Mesenchymal stem cell (in vitro differentiated cells and primary cell): ENCODE data around the gene CLDN15.
"Not testable (repeated sequence)": the region's sequence is repeated elsewhere in the genome, so short reads cannot be mapped to it uniquely, and the experiment has no call there.

Experiments used
- DNase-seq: peaks from one replicate; pipeline ENCODE4 v3.0.0-alpha.2; 2013
- H2AFZ ChIP-seq: one replicate; pipeline ENCODE4 v1.6.1; 2013; ENCODE audit warnings: low read depth, mild to moderate bottlenecking, control low read depth, inconsistent platforms, low read length, moderate library complexity
- H2AK5ac ChIP-seq: 2 replicates; pipeline ENCODE4 v1.6.1; 2013; ENCODE audit warnings: low read length, moderate library complexity, mild to moderate bottlenecking, inconsistent platforms; ENCODE audit not compliant: severe bottlenecking
- H2BK120ac ChIP-seq: one replicate; pipeline ENCODE4 v1.6.1; 2013; ENCODE audit warnings: low read depth, mild to moderate bottlenecking, inconsistent platforms, low read length, moderate library complexity
- H2BK12ac ChIP-seq, 2 experiments: one replicate each; pipeline ENCODE4 v1.6.1; 2013; ENCODE audit warnings: inconsistent platforms in 2 of 2, low read length in 2 of 2, mild to moderate bottlenecking in 2 of 2, moderate library complexity in 2 of 2, control low read depth in 1 of 2
- H2BK15ac ChIP-seq: one replicate; pipeline ENCODE4 v1.6.1; 2013; ENCODE audit warnings: mild to moderate bottlenecking, low read depth, inconsistent platforms; ENCODE audit not compliant: poor library complexity, severe bottlenecking
- H2BK5ac ChIP-seq: 2 replicates; pipeline ENCODE4 v1.6.1; 2013; ENCODE audit warnings: low read depth, mild to moderate bottlenecking, low read length, control low read depth, inconsistent platforms; ENCODE audit not compliant: poor library complexity, severe bottlenecking
- H3K14ac ChIP-seq, 2 experiments: one replicate each; pipeline ENCODE4 v1.6.1; 2013; ENCODE audit warnings: inconsistent platforms in 2 of 2, low read length in 2 of 2, control low read depth in 1 of 2, mild to moderate bottlenecking in 1 of 2, moderate library complexity in 1 of 2
- H3K18ac ChIP-seq, 2 experiments: one replicate each; pipeline ENCODE4 v1.6.1; 2013; ENCODE audit warnings: inconsistent platforms in 2 of 2, low read length in 2 of 2, control low read depth in 1 of 2, low read depth in 1 of 2, mild to moderate bottlenecking in 1 of 2
- H3K23ac ChIP-seq, 2 experiments: one replicate each; pipeline ENCODE4 v1.6.1; 2013; ENCODE audit warnings: inconsistent platforms in 2 of 2, low read length in 2 of 2, mild to moderate bottlenecking in 2 of 2, moderate library complexity in 2 of 2, control low read depth in 1 of 2
- H3K27ac ChIP-seq: 2 replicates; pipeline ENCODE4 v1.5.1; 2013; ENCODE audit warnings: mild to moderate bottlenecking, moderate library complexity, low read length, control low read depth, inconsistent platforms; ENCODE audit not compliant: poor library complexity, severe bottlenecking
- H3K27me3 ChIP-seq, 2 experiments: 2 replicates each; pipeline versions ENCODE4 v1.6.1 to v1.7.0; 2013; ENCODE audit warnings: low read length in 2 of 2, mild to moderate bottlenecking in 2 of 2, moderate library complexity in 2 of 2, control low read depth in 1 of 2, inconsistent platforms in 1 of 2; ENCODE audit not compliant: control insufficient read depth in 1 of 2, insufficient read depth in 1 of 2
- H3K36me3 ChIP-seq, 2 experiments: 2 replicates each; pipeline versions ENCODE4 v1.6.1 to v1.7.0; 2013; ENCODE audit warnings: low read length in 2 of 2, control low read depth in 1 of 2, inconsistent platforms in 1 of 2, low read depth in 1 of 2, mild to moderate bottlenecking in 1 of 2; ENCODE audit not compliant: insufficient read depth in 2 of 2, control insufficient read depth in 1 of 2
- H3K4ac ChIP-seq, 2 experiments: one replicate each; pipeline ENCODE4 v1.6.1; 2013; ENCODE audit warnings: inconsistent platforms in 2 of 2, low read length in 2 of 2, mild to moderate bottlenecking in 2 of 2, moderate library complexity in 2 of 2, control low read depth in 1 of 2, low read depth in 1 of 2
- H3K4me1 ChIP-seq: 2 replicates; pipeline ENCODE4 v1.6.1; 2013; ENCODE audit warnings: low read depth, low read length, control low read depth; ENCODE audit not compliant: control insufficient read depth, insufficient read depth
- H3K4me2 ChIP-seq: 2 replicates; pipeline ENCODE4 v1.6.1; 2013; ENCODE audit warnings: low read length, mild to moderate bottlenecking, inconsistent platforms; ENCODE audit not compliant: poor library complexity, severe bottlenecking
- H3K4me3 ChIP-seq, 2 experiments: 2 replicates each; pipeline versions ENCODE4 v1.5.1 to v1.7.0; 2013; ENCODE audit warnings: low read length in 2 of 2, mild to moderate bottlenecking in 2 of 2, control low read depth in 1 of 2, low read depth in 1 of 2; ENCODE audit not compliant: insufficient read depth in 1 of 2
- H3K79me1 ChIP-seq: replicated peaks from 2 replicates; pipeline ENCODE4 v1.6.1; 2013; ENCODE audit warnings: mild to moderate bottlenecking, control low read depth, low read length, inconsistent platforms; ENCODE audit not compliant: poor library complexity, severe bottlenecking
- H3K9ac ChIP-seq: 2 replicates; pipeline ENCODE4 v1.7.0; 2013; ENCODE audit warnings: mild to moderate bottlenecking, low read length, moderate library complexity
- H3K9me3 ChIP-seq: 2 replicates; pipeline ENCODE4 v1.7.0; 2013; ENCODE audit warnings: mild to moderate bottlenecking, low read length; ENCODE audit not compliant: control insufficient read depth
- H4K8ac ChIP-seq: one replicate; pipeline ENCODE4 v1.6.1; 2013; ENCODE audit warnings: inconsistent platforms, mild to moderate bottlenecking, low read length, moderate library complexity
- H4K91ac ChIP-seq: one replicate; pipeline ENCODE4 v1.6.1; 2013; ENCODE audit warnings: mild to moderate bottlenecking, low read length, inconsistent platforms
- WGBS: methylation state at CpG from one replicate; pipeline ENCODE4 v1.1.7; 2013; ENCODE audit warnings: mixed read lengths; 5-methylcytosine and 5-hydroxymethylcytosine counted together

CLDN15 gene

DNA sequence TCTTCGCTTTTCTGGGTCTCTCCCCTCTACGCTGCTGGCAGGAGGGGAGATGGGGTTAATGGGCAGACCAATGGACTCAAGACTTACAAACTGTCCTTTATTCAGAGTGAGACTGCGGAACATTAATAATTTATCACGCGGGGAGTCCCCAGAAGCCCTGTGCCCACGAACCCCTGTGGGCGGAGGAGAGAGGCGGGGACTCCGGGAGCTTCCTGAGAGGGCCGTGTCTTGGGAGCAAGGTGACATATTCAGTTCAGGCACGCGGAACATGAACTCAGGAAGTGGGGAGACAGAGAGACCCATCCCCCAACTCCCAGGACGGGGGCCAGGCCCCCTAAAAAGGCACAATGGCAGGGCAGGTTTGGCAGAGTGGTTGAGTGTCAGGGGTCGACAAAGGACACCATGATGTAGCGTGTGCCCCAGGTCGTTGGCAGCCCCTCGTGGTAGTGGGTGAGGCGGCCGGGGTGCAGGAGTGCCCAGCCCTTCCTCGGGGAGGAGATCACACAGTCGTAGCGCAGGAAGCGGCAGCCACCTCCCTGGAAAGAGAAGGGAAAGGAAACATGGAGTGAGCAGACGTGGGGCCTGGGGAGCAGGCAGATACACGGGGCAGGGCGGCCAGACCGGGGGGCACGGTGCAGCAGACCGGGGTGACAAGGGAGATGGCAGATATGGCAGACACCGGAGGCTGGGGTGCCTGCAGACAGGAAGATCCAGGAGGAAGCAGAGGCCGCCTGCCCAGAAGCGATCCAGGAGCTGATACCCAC is 31.5 kb downstream of the CLDN15 start:
- Histone ChIP-seq H3K36me3 (peaks cover 47 to 48% of the 10 kb centered on the region in 2 experiments), H3K14ac (no peak overlapping the region), H3K23ac (no peak overlapping the region), H3K9me3 (no peaks in the 10 kb centered on the region), H3K27me3 (peaks cover 28% of the 10 kb centered on the region in 2 experiments), H3K4ac (no peak overlapping the region), H4K91ac (no peak overlapping the region), H3K27ac (no peak overlapping the region), H3K4me2 (no peak overlapping the region), H2AFZ (no peak overlapping the region), H3K18ac (no peak overlapping the region), H3K9ac (no peak overlapping the region), H2BK5ac (no peak overlapping the region), H2BK15ac (no peak overlapping the region), H2BK120ac (no peak overlapping the region), H3K79me1 (no peaks in the 10 kb centered on the region), H2BK12ac (no peak overlapping the region), H4K8ac (no peak overlapping the region), H3K4me3 (no peak overlapping the region), H2AK5ac (no peak overlapping the region), H3K4me1 (peaks cover 21% of the 10 kb centered on the region)
- DNase-seq: no peak
- 96% methylated on average over 32 of the region's 32 CpGs for WGBS

DNA sequence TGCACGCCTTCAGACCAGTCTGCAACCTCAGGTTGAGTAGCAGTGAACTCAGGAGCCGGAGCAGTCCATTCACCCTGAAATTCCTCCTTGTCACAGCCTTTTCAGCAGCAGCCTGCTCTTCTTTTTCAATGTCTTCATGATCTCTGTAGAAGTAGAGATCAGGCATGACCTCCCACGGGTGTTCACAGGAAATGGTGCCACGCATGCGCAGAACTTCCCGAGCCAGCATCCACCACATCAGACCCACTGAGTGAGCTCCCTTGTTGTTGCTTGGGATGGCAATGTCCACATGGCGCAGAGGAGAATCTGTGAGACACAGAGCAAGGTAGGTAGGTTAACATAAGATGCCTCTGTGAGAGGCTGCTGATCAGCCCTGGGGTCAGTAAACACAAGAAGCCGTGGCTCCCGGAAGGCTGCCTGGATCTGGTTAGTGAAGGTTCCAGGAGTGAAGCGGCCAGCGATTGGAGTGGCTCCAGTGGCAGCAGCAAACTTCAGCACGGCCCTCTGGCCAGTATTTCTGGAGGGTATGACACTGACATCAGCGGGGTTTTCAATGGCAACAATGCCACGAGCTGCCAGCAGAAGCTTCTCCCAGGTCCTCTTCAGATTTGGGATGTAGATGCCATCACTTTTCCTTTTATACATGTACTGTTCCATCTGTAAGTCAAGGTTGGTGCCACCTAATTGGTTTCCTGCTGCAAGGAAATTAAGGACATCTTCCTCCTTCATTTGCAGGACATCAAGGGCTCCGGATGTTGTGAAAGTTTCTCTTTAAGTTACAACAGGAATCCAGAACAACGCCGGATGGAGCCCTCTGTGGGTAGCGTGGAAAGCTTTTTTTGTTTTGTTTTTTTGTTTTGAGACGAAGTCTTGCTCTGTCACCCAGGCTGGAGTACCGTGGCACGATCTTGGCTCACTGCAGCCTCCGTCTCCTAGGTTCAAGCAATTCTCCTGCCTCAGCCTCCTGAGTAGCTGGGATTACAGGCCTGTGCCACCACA is 33.6 kb downstream of the CLDN15 start:
- H2BK15ac ChIP-seq, H3K27ac ChIP-seq, H4K8ac ChIP-seq, H3K9me3 ChIP-seq, H2BK12ac ChIP-seq, H3K4me2 ChIP-seq, H3K79me1 ChIP-seq, H2BK5ac ChIP-seq, H3K23ac ChIP-seq, H3K4me3 ChIP-seq, H2AK5ac ChIP-seq, H2BK120ac ChIP-seq, H3K14ac ChIP-seq, H3K9ac ChIP-seq, H3K4ac ChIP-seq, H4K91ac ChIP-seq, DNase-seq, H2AFZ ChIP-seq, H3K18ac ChIP-seq: not testable (repeated sequence)
- peaks cover 26% of the 10 kb centered on the region for H3K4me1 ChIP-seq
- WGBS: 84% methylated on average over 22 of the region's 22 CpGs
- peaks cover 29 to 30% of the 10 kb centered on the region in 2 experiments for H3K36me3 ChIP-seq
- H3K27me3 ChIP-seq: peaks cover 41 to 43% of the 10 kb centered on the region in 2 experiments

GRCh38 chr7:101202603-101202918 is 35.0 kb downstream of the CLDN15 start:
- no peak overlapping the region for H2BK5ac ChIP-seq
- no peak overlapping the region for H2BK120ac ChIP-seq
- H3K9me3 ChIP-seq: no peaks in the 10 kb centered on the region
- H3K4me3 ChIP-seq: no peak overlapping the region
- H3K18ac ChIP-seq: no peak overlapping the region
- no peak overlapping the region for H3K27ac ChIP-seq
- no peak overlapping the region for H4K8ac ChIP-seq
- no peak overlapping the region for H2AFZ ChIP-seq
- H3K4me2 ChIP-seq: no peak overlapping the region
- DNase-seq: no peak
- H2AK5ac ChIP-seq: no peak overlapping the region
- no peak overlapping the region for H3K9ac ChIP-seq
- no peak overlapping the region for H3K4ac ChIP-seq
- H3K23ac ChIP-seq: no peak overlapping the region
- peaks cover 22% of the 10 kb centered on the region for H3K4me1 ChIP-seq
- H3K79me1 ChIP-seq: no peaks in the 10 kb centered on the region
- no peak overlapping the region for H2BK15ac ChIP-seq
- H3K14ac ChIP-seq: no peak overlapping the region
- peaks cover 17 to 18% of the 10 kb centered on the region in 2 experiments for H3K36me3 ChIP-seq
- no peak overlapping the region for H4K91ac ChIP-seq
- WGBS: 84% methylated on average over 5 of the region's 5 CpGs
- no peak overlapping the region for H2BK12ac ChIP-seq
- peaks cover 41 to 52% of the 10 kb centered on the region in 2 experiments for H3K27me3 ChIP-seq
